ENCODE measurements around the gene ANAPC2. TPM values are rescaled to one million over a fixed set of nuclear protein-coding genes. Genes with fewer than 3 reads are reported as not detected.

The ANAPC2 gene, protein sequence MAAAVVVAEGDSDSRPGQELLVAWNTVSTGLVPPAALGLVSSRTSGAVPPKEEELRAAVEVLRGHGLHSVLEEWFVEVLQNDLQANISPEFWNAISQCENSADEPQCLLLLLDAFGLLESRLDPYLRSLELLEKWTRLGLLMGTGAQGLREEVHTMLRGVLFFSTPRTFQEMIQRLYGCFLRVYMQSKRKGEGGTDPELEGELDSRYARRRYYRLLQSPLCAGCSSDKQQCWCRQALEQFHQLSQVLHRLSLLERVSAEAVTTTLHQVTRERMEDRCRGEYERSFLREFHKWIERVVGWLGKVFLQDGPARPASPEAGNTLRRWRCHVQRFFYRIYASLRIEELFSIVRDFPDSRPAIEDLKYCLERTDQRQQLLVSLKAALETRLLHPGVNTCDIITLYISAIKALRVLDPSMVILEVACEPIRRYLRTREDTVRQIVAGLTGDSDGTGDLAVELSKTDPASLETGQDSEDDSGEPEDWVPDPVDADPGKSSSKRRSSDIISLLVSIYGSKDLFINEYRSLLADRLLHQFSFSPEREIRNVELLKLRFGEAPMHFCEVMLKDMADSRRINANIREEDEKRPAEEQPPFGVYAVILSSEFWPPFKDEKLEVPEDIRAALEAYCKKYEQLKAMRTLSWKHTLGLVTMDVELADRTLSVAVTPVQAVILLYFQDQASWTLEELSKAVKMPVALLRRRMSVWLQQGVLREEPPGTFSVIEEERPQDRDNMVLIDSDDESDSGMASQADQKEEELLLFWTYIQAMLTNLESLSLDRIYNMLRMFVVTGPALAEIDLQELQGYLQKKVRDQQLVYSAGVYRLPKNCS
- total RNA-seq (2012; rRNA removed): 17.5 and 21.5 TPM in 2 replicates

DNA sequence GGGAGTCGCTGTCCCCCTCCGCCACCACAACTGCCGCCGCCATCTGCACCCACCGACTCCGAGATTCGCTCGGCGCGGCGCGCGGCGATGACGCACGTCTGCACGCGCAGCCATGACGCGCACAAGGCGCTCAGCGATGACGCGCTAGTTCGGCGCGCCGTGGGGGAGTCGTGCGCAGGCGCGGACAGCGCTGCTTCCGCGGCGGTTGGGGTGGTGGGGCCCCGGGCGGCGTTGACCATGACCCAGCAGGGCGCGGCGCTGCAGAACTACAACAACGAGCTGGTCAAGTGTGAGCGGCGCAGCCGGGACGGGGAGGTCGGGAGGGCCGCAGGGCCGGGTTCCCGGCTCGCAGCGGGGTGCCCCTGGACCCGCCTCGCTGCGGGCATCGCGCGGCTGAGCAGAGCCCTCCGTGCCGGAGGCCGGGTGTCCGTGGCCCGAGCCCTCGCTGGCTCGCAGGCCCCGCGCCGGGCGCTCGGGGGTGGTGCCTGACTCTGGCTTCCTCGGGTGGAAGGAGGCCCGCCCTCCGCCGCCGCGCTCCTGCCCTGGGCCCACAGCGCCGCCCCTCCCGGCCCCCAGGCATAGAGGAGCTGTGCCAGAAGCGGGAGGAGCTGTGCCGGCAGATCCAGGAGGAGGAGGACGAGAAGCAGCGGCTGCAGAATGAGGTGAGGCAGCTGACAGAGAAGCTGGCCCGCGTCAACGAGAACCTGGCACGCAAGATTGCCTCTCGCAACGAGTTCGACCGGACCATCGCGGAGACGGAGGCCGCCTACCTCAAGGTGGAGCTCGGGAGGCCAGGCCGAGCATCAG is at the start of gene ANAPC2, which contains the start of gene SSNA1:
Gene ANAPC2 (minus strand): TSS at position 71 of the 807 bp plus-strand sequence. CDS start 28 bp downstream, at position 43.
Gene SSNA1 (plus strand): TSS at position 187 of the 807 bp plus-strand sequence. CDS start 51 bp downstream, at position 238.
- no peaks in the 10 kb centered on the region for H3K27me3 ChIP-seq (ENCODE audit: control insufficient read depth, insufficient read depth, low read length)
- H3K9me3 ChIP-seq (replicated peaks; ENCODE audit: low read length): no peaks in the 10 kb centered on the region
- H3K4me2 ChIP-seq (ENCODE audit: low read length): peak within 1 kb of the TSS; percentile 94
- peaks cover 47% of the 10 kb centered on the region for H3K36me3 ChIP-seq (ENCODE audit: insufficient read depth, low read length)
- peaks cover 25% of the 10 kb centered on the region for H3K4me1 ChIP-seq (ENCODE audit: control insufficient read depth, insufficient read depth, low read length)
- peak within 1 kb of the TSS; percentile 95 for H3K4me3 ChIP-seq (ENCODE audit: low read length)
- peak within 1 kb of the TSS; percentile 95 for H3K9ac ChIP-seq (ENCODE audit: low read depth, low read length)

GRCh38 chr9:137236936-137237421 is 48.6 kb upstream of the ANAPC2 start:
- Histone ChIP-seq H3K4me3 (ENCODE audit: low read length) (no peak overlapping the region), H3K36me3 (ENCODE audit: insufficient read depth, low read length) (peaks cover 4% of the 10 kb centered on the region), H3K9ac (ENCODE audit: low read depth, low read length) (no peak overlapping the region), H3K27me3 (ENCODE audit: control insufficient read depth, insufficient read depth, low read length) (no peaks in the 10 kb centered on the region), H3K4me2 (ENCODE audit: low read length) (peak overlapping the region; percentile 58), H3K4me1 (ENCODE audit: control insufficient read depth, insufficient read depth, low read length) (peaks cover 31% of the 10 kb centered on the region), H3K9me3 (replicated peaks; ENCODE audit: low read length) (no peaks in the 10 kb centered on the region)

DNA sequence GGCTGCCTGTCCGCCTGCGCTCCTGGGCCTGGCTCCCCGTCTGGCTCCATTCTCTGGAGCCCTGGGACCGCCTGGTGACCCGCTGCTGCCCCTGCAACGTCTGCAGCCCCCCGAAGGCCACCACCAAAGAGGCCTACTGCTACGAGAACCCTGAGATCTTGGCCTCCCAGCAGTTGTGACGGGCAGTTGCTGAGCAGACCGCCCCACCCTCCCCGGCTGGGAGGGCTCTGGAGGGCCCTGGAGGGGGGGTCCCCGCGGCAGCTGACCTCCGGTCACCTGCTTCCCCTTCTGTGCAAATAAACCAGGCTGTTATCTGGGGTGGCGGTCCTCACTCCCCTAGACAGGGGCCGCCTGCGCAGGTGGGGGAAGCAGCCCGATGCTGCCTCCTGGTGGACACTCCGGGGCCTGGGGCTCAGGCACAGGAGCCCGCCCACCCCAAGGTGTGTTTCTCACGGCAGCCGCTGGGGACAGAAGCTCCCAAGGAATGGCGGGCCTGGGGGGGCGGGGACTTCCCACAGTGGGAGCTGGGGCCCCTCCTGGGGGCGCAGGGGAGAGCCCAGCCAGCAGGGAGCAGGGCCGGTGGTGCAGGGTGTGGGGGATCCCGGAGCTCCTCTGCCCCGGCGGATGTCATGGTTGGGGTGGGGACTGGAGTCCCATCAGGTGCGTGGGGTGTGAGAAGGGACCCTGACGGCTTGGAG is 48.0 kb upstream of the ANAPC2 start:
- H3K27me3 ChIP-seq (ENCODE audit: control insufficient read depth, insufficient read depth, low read length): no peaks in the 10 kb centered on the region
- no peak overlapping the region for H3K9ac ChIP-seq (ENCODE audit: low read depth, low read length)
- H3K4me3 ChIP-seq (ENCODE audit: low read length): no peak overlapping the region
- H3K9me3 ChIP-seq (replicated peaks; ENCODE audit: low read length): no peaks in the 10 kb centered on the region
- H3K4me1 ChIP-seq (ENCODE audit: control insufficient read depth, insufficient read depth, low read length): peaks cover 31% of the 10 kb centered on the region
- H3K36me3 ChIP-seq (ENCODE audit: insufficient read depth, low read length): no peaks in the 10 kb centered on the region
- peak overlapping the region; percentile 58 for H3K4me2 ChIP-seq (ENCODE audit: low read length)

- H3K4me3 ChIP-seq (ENCODE audit: low read length): no peak overlapping the region
- no peaks in the 10 kb centered on the region for H3K27me3 ChIP-seq (ENCODE audit: control insufficient read depth, insufficient read depth, low read length)
- H3K4me2 ChIP-seq (ENCODE audit: low read length): no peak overlapping the region
- no peaks in the 10 kb centered on the region for H3K36me3 ChIP-seq (ENCODE audit: insufficient read depth, low read length)
- H3K9ac ChIP-seq (ENCODE audit: low read depth, low read length): no peak overlapping the region
- H3K4me1 ChIP-seq (ENCODE audit: control insufficient read depth, insufficient read depth, low read length): peaks cover 31% of the 10 kb centered on the region
- no peaks in the 10 kb centered on the region for H3K9me3 ChIP-seq (replicated peaks; ENCODE audit: low read length)
Measured at GRCh38 chr9:137235424-137236237, 47.3 kb upstream of the ANAPC2 start.

DNA sequence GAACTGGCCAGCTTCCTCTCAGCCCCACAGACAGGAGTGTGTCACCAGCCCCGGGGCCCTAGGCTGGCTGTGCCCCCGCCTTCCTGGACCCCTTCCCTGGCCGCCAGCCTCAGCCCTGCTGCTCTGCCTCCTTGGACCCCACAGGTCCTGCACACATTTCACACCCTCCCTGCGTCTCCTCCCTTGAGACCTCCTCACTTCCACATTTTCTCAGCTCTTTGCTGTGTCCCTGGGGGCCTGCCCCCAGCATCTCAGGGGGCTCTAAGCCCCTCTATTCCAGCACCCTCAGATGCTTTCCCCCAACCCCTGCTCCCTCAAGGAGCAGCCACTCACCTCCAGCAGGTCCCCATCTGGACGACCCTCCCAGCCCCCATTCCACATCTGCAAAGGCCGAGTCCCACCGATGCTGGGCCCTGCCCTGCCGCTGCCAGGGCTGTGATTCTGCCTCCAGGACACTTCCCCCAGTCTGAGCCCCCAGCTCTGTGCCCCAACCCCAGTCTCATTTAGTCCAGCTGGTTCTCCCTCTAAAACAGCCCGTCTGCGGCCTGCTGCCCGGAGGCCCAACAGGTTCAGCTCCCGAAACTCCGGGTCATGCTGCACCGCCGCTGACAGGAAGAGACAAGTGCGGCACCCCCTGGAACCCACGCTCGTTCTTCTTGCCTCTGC is 46.5 kb upstream of the ANAPC2 start:
- Histone ChIP-seq H3K4me2 (ENCODE audit: low read length) (no peak overlapping the region), H3K36me3 (ENCODE audit: insufficient read depth, low read length) (no peaks in the 10 kb centered on the region), H3K4me3 (ENCODE audit: low read length) (no peak overlapping the region), H3K4me1 (ENCODE audit: control insufficient read depth, insufficient read depth, low read length) (peaks cover 31% of the 10 kb centered on the region), H3K27me3 (ENCODE audit: control insufficient read depth, insufficient read depth, low read length) (no peaks in the 10 kb centered on the region), H3K9me3 (replicated peaks; ENCODE audit: low read length) (no peaks in the 10 kb centered on the region), H3K9ac (ENCODE audit: low read depth, low read length) (no peak overlapping the region)

DNA sequence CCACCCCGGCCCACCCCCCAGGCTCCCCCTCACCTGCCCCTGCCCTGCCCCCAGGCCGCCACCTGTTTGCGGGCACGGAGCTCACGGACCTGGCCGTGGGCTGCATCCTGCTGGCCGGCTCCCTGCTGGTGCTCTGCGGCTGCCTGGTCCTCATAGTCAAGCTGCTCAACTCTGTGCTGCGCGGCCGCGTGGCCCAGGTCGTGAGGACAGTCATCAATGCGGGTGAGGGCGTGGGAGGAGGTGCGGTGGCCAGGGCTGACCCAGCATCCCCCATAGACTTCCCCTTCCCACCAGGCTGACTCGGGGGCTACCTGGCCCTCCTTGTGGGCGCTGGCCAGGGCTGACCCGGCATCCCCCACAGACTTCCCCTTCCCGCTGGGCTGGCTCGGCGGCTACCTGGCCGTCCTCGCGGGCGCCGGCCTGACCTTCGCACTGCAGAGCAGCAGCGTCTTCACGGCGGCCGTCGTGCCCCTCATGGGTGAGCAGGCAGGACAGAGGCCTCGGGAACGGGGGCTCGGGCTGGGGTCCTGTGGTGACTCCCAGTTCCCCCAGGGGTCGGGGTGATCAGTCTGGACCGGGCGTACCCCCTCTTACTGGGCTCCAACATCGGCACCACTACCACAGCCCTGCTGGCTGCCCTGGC is 45.8 kb upstream of the ANAPC2 start:
- Histone ChIP-seq H3K36me3 (ENCODE audit: insufficient read depth, low read length) (no peaks in the 10 kb centered on the region), H3K4me2 (ENCODE audit: low read length) (no peak overlapping the region), H3K4me1 (ENCODE audit: control insufficient read depth, insufficient read depth, low read length) (peaks cover 25% of the 10 kb centered on the region), H3K9ac (ENCODE audit: low read depth, low read length) (no peak overlapping the region), H3K27me3 (ENCODE audit: control insufficient read depth, insufficient read depth, low read length) (no peaks in the 10 kb centered on the region), H3K9me3 (replicated peaks; ENCODE audit: low read length) (no peaks in the 10 kb centered on the region), H3K4me3 (ENCODE audit: low read length) (no peak overlapping the region)

- Histone ChIP-seq H3K9me3 (replicated peaks; ENCODE audit: low read length) (no peaks in the 10 kb centered on the region), H3K9ac (ENCODE audit: low read depth, low read length) (no peak overlapping the region), H3K36me3 (ENCODE audit: insufficient read depth, low read length) (no peaks in the 10 kb centered on the region), H3K4me2 (ENCODE audit: low read length) (no peak overlapping the region), H3K4me1 (ENCODE audit: control insufficient read depth, insufficient read depth, low read length) (peaks cover 19% of the 10 kb centered on the region), H3K27me3 (ENCODE audit: control insufficient read depth, insufficient read depth, low read length) (no peaks in the 10 kb centered on the region), H3K4me3 (ENCODE audit: low read length) (no peak overlapping the region)
Measured at GRCh38 chr9:137233143-137233980, 45.0 kb upstream of the ANAPC2 start.

DNA sequence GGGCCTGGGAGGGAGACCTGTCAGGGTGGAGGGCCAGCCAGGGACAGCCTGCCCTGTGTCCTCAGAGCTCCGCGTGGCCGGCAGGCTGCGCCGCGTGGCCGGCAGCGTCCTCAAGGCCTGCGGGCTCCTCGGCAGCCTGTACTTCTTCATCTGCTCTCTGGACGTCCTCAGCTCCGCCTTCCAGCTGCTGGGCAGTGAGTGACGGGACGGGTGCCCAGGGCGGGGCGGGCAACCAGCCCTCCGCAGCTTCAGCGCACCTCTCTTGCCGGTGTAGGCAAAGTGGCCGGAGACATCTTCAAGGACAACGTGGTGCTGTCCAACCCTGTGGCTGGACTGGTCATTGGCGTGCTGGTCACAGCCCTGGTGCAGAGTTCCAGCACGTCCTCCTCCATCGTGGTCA is 44.1 kb upstream of the ANAPC2 start:
- Histone ChIP-seq H3K4me1 (ENCODE audit: control insufficient read depth, insufficient read depth, low read length) (peaks cover 15% of the 10 kb centered on the region), H3K4me3 (ENCODE audit: low read length) (no peak overlapping the region), H3K4me2 (ENCODE audit: low read length) (peak overlapping the region; percentile 41), H3K9ac (ENCODE audit: low read depth, low read length) (peak overlapping the region; percentile 47), H3K27me3 (ENCODE audit: control insufficient read depth, insufficient read depth, low read length) (no peaks in the 10 kb centered on the region), H3K36me3 (ENCODE audit: insufficient read depth, low read length) (no peaks in the 10 kb centered on the region), H3K9me3 (replicated peaks; ENCODE audit: low read length) (no peaks in the 10 kb centered on the region)

DNA sequence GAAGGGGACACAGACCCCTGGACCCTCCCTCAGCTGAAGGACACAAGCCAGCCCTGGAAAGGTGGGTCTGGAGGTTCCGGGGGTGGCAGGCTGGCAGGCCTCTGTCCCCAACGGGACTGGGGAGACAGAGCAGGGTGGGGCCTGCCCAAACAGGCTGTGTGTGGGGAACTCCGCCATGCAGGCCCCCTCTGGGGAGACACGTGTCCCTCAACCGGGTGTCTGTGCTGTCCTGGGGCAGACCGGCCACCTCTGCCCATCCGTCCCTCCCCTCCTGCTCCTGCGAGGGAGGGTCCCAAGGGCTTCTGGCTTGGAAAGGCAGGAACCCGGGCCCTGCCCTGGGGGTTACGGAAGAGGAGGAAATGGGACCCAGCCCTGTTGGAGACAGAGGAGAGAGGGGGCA is 43.7 kb upstream of the ANAPC2 start:
- Histone ChIP-seq H3K4me1 (ENCODE audit: control insufficient read depth, insufficient read depth, low read length) (peaks cover 19% of the 10 kb centered on the region), H3K4me2 (ENCODE audit: low read length) (peak overlapping the region; percentile 41), H3K36me3 (ENCODE audit: insufficient read depth, low read length) (no peaks in the 10 kb centered on the region), H3K27me3 (ENCODE audit: control insufficient read depth, insufficient read depth, low read length) (no peaks in the 10 kb centered on the region), H3K4me3 (ENCODE audit: low read length) (no peak overlapping the region), H3K9me3 (replicated peaks; ENCODE audit: low read length) (no peaks in the 10 kb centered on the region), H3K9ac (ENCODE audit: low read depth, low read length) (peak overlapping the region; percentile 47)
